HG03558 (cell line): ENCODE results near the gene REPS2.
"Not testable (repeated sequence)": the region's sequence is repeated elsewhere in the genome, so short reads cannot be mapped to it uniquely, and the experiment has no call there.

ENCODE experiments used
- ATAC-seq: cut with Tn5 transposase; IDR thresholded peaks from one replicate; pipeline ENCODE4 v1.9.1; 2021; ENCODE audit warnings: moderate number of reproducible peaks; ENCODE audit not compliant: unreplicated experiment; ENCODE audit errors: extremely low read depth

The REPS2 gene

GRCh38 chrX:16962661-16963060 is 16.2 kb downstream of the REPS2 start:
- not testable (repeated sequence) for ATAC-seq

DNA sequence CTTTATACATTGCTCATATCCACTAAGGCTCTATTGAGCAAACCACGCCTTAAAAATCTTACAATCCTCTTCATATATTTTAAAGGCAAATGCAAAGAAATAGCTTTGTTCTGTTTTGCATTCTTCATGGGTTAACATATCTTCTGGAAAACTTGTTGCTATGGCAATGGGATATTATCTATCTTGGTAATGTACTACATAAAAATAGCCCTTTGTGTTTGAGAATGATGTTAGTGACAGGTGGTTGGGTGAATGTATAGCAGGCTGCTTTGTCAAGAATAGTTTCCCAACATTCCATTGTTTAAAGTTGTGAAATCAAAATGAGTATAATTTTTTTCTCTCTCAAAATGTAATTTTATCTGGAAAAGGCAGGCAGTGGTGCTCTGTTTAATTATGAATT is 16.8 kb downstream of the REPS2 start:
- ATAC-seq, result no peak

GRCh38 chrX:16964976-16965375 is 18.5 kb downstream of the REPS2 start:
- not testable (repeated sequence) for ATAC-seq

- no peak for ATAC-seq
Observed at GRCh38 chrX:16966752-16967448, 20.4 kb downstream of the REPS2 start.

GRCh38 chrX:16968753-16969152 is 22.3 kb downstream of the REPS2 start:
- not testable (repeated sequence) for ATAC-seq

DNA sequence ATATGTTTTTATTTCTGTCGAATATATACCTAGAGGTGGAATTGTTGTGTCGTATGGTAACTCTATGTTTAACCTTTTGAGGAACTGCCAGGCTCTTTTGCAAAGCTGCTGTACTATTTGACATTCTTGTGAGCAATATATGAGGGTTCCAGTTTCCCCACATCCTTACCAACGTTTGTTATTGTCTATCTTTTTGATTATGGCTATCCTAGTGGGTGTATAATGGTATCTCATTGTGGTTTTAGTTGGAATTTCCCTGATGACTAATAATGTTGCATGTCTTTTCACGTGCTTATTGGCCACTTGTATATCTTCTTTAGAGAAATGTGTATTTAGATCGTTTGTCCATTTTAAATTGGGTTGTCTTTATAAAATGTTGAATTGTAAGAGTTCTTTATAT is 24.5 kb downstream of the REPS2 start:
- ATAC-seq, result no peak

DNA sequence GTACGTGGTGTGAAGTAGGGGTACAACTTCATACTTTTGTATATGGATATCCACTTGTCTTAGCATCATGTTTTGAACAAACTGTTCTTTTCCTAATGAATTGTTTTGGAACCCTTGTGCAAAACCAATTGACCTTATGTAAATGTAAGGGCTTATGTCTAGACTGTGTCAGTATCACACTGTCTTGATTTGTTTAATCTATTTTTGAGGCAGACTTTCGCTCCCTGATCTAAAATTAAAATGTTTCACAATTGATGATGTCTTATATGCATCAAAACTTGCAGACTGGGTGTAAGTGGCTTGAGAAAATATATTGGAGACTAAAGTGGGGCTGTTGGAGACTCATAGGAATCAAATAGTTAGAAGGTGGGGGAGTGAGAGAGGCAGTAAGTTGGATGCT is 25.2 kb downstream of the REPS2 start:
- ATAC-seq, result no peak

- ATAC-seq, result no peak
Observed at GRCh38 chrX:16975233-16975632, 28.8 kb downstream of the REPS2 start.

GRCh38 chrX:16977771-16978170 is 31.3 kb downstream of the REPS2 start:
- ATAC-seq, result no peak

- ATAC-seq, result no peak
Observed at GRCh38 chrX:16978193-16978984, 31.9 kb downstream of the REPS2 start.

DNA sequence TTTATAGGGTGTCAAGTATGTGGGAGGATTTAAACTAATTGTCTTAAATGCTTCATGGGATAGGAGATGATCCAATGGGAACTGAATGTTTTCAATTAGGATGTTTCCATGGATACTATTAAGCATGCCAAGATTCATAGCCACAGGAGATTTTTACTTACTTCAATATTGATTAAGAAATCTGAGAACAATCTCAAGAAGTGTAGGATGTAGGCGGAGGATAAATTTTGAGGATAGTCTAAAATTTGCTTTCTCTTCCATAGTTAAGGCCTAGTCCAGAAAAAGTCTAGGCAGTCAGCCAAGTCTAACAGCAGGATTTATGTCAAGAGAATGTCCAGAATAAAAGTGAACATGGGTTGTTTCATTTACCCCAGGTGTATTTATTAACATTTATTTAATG is 32.8 kb downstream of the REPS2 start:
- no peak for ATAC-seq

DNA sequence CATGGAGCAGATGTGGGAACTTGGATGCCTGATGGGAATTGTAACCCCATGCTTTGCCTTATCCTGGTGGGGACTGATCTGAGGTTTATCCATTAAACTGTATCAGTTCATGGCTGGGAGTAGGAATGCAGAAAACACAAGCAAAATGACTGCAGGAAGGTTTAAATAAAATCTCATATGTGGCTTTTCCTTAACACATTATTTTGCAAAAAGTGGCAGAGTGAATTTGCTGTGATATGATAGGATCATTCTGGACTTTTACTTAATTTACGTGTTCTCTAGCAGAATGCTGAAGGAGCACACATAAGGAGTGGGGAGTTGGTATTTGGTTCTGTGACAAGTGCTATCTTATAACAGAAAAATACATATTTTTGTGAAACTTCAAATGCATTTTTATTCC is 34.8 kb downstream of the REPS2 start:
- no peak for ATAC-seq

- ATAC-seq, result no peak
Observed at GRCh38 chrX:16981980-16982379, 35.5 kb downstream of the REPS2 start.

DNA sequence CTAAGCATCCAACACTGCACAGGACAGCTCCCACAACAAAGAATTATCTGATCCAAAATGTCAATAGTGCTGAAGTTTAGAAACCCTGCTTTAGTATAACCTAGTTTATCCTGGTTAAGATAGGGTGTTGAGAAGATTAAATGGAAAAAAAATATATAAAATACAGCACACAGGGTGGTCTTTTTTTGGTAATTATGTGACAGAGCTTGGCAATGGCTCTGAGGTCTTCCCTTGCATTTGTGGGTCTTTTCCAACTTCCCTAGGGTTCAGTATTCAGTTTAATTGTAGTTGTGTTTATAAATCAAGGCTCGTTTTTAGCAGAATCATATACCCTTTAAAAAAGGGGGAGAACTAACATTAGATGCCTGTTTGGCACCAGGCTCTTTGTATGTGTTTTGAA is 36.6 kb downstream of the REPS2 start:
- no peak for ATAC-seq

- no peak for ATAC-seq
Observed at GRCh38 chrX:16985286-16985685, 38.8 kb downstream of the REPS2 start.

GRCh38 chrX:16986169-16986568 is 39.7 kb downstream of the REPS2 start:
- ATAC-seq, result no peak

GRCh38 chrX:16989750-16990149 is 43.3 kb downstream of the REPS2 start:
- no peak for ATAC-seq

GRCh38 chrX:16990839-16991238 is 44.4 kb downstream of the REPS2 start:
- no peak for ATAC-seq

DNA sequence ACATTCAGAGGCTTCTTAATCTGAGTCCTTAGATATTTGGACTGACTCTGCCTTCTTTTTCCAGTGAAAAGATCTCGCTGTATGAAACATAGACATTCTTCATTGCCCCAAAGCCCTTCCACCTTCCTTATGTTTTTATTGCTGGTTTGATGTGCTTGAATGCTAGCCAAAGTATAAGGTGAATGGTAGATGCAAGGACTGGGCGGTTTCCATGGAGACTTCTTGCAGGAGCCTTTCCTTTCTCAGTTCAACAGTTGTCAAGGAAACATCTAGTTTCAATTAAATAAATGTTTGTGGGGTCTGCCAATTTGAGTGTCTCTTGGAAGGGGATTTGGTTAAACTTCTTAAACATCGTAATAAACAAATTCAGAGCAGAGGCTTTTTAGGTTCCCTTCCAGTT is 46.0 kb downstream of the REPS2 start:
- no peak for ATAC-seq

- ATAC-seq, result no peak
Observed at GRCh38 chrX:16992951-16993350, 46.5 kb downstream of the REPS2 start.

- no peak for ATAC-seq
Observed at GRCh38 chrX:16993791-16994318, 47.4 kb downstream of the REPS2 start.

GRCh38 chrX:16994736-16995135 is 48.3 kb downstream of the REPS2 start:
- ATAC-seq, result no peak
